HepG2 (cell line): ENCODE results near the gene UNKL. TPM values are rescaled to one million over a fixed set of nuclear protein-coding genes. Genes with fewer than 3 reads are reported as not detected.

Experiments
- EED ChIP-seq: sonication (generic); formaldehyde crosslinking; IDR thresholded peaks from 2 replicates; pipeline ENCODE4 v1.5.0; 2020; ENCODE audit warnings: mild to moderate bottlenecking, missing genetic modification reagents
- MAX ChIP-seq: IDR thresholded peaks from 2 replicates; pipeline ENCODE4 v1.6.1; 2012; ENCODE audit warnings: inconsistent platforms
- MTA3 ChIP-seq: sonication (generic); formaldehyde crosslinking; IDR thresholded peaks from 2 replicates; pipeline ENCODE4 v1.4.0; 2020; ENCODE audit warnings: missing genetic modification reagents
- MYC ChIP-seq: sonication (generic); formaldehyde crosslinking; IDR thresholded peaks from 2 replicates; pipeline ENCODE4 v1.9.0; 2021; ENCODE audit warnings: missing genetic modification reagents, borderline replicate concordance
- RAD21 ChIP-seq: fragments of 450-650 bp; formaldehyde crosslinking; IDR thresholded peaks from 2 replicates; pipeline ENCODE4 v1.5.0; 2020; ENCODE audit warnings: mild to moderate bottlenecking
- RERE ChIP-seq: IDR thresholded peaks from 2 replicates; pipeline ENCODE4 v1.6.1; 2016; ENCODE audit warnings: low read depth, missing genetic modification reagents, missing compliant biosample characterization
- SP4 ChIP-seq: sonication (generic); formaldehyde crosslinking; IDR thresholded peaks from 2 replicates; pipeline ENCODE4 v1.8.1; 2023; ENCODE audit warnings: mild to moderate bottlenecking, missing genetic modification reagents
- ZNF33A ChIP-seq: sonication (generic); formaldehyde crosslinking; IDR thresholded peaks from 2 replicates; pipeline ENCODE4 v1.5.1; 2020; ENCODE audit warnings: missing genetic modification reagents, mild to moderate bottlenecking, moderate library complexity, borderline replicate concordance
- ZNF883 ChIP-seq: sonication (generic); formaldehyde crosslinking; IDR thresholded peaks from 2 replicates; pipeline ENCODE4 v1.5.1; 2020; ENCODE audit warnings: mild to moderate bottlenecking, missing genetic modification reagents; ENCODE audit errors: not compliant biosample characterization
- polyA plus RNA-seq, 8 experiments: library from polyadenylated mRNA; depleted of rRNA in 3 of 8; stranded (reverse) in 7 of 8; unstranded in 1 of 8; fragments of >200 nt; fragmentation: Illumina TruSeq in 4 of 8; extraction: Trizol in 4 of 8; gene quantifications; 2 replicates each; pipeline versions ENCODE4 v1.2.1 to v1.2.3, GENCODE V29; 2011 to 2016; ENCODE audit warnings: low read depth in 4 of 8, missing spikeins in 1 of 8, mixed read lengths in 1 of 8; ENCODE audit not compliant: insufficient read depth in 1 of 8
- total RNA-seq, 5 experiments: library from RNA; depleted of rRNA; stranded (reverse); fragments of >200 nt; fragmentation: Illumina TruSeq; extraction: Trizol; gene quantifications; 2 replicates each; pipeline ENCODE4 v1.2.3, GENCODE V29; 2016; ENCODE audit warnings: low read depth in 1 of 5

Gene UNKL
- total and polyA plus RNA-seq, 2 of the 13 experiments (the other 11 are each of a cell fraction or from before 2014, with no cell fraction given): 10.4 to 17.6 TPM

- TF ChIP-seq MTA3: no peak
- 0 out of 2 replicates have a peak, but pooled peaks have one; percentile 3 for TF ChIP-seq MAX
- no peak for TF ChIP-seq ZNF883 (CRISPR knock-in tag)
- TF ChIP-seq ZNF33A: no peak
- no peak; the same call in 1 of the 2 replicates for TF ChIP-seq SP4 (CRISPR knock-in tag)
- TF ChIP-seq MYC (CRISPR knock-in tag): peak; percentile 18; the same call in 1 of the 2 replicates
- TF ChIP-seq RERE (CRISPR knock-in tag): no peak
- TF ChIP-seq RAD21 (CRISPR knock-in tag): no peak
- no peak for TF ChIP-seq EED (CRISPR knock-in tag)
Measured at GRCh38 chr16:1436731-1437355, 22.3 kb upstream of the UNKL start (continued).
